Tibial artery (tissue), 4 donors: ENCODE results near the gene RASA3.

Experiments used
- DNase-seq, 2 donors: peaks; one replicate each; pipeline ENCODE4 v3.0.0-alpha.2; 2019
- H3K27ac ChIP-seq, 2 donors: fragments of 200-600 bp; sonication (generic) in 1 of 2; 1 replicate in 1 of 2; 2 replicates in 1 of 2; pipeline ENCODE4 v1.5.1; 2018 to 2019; ENCODE audit warnings: mild to moderate bottlenecking in 1 of 2
- H3K27me3 ChIP-seq, 2 donors: fragments of 200-600 bp; sonication (generic) in 1 of 2; one replicate each; pipeline versions ENCODE4 v1.5.1 to v1.6.0; 2016 to 2019
- H3K36me3 ChIP-seq, 3 donors: fragments of 200-600 bp; sonication (generic) in 2 of 3; one replicate each; pipeline ENCODE4 v1.5.1; 2016 to 2019; ENCODE audit warnings: mild to moderate bottlenecking in 2 of 3
- H3K4me1 ChIP-seq, 4 donors: fragments of 200-600 bp; sonication (generic) in 2 of 4; 1 replicate in 3 of 4; 2 replicates in 1 of 4; pipeline ENCODE4 v1.5.1; 2016 to 2019
- H3K4me3 ChIP-seq, 2 donors: fragments of 200-600 bp; sonication (generic) in 1 of 2; 1 replicate in 1 of 2; 2 replicates in 1 of 2; pipeline ENCODE4 v1.5.1; 2018 to 2019; ENCODE audit warnings: mild to moderate bottlenecking in 2 of 2
- H3K9me3 ChIP-seq, 3 donors: fragments of 200-600 bp; sonication (generic) in 1 of 3; one replicate each; pipeline ENCODE4 v1.5.1; 2016 to 2019
- CTCF ChIP-seq, 2 experiments: fragments of 200-600 bp in 1 of 2; fragments of 450-650 bp in 1 of 2; IDR thresholded peaks; one replicate each; pipeline ENCODE4 v1.5.1; 2017 to 2019; ENCODE audit warnings: antibody characterized with exemption in 2 of 2, mild to moderate bottlenecking in 1 of 2, moderate library complexity in 1 of 2
- intact Hi-C: fragments of 100-400 bp; cut with DNase I; formaldehyde crosslinking; loops from one replicate; pipeline ENCODE4 v1.15.0; 2023; ENCODE audit warnings: low total_unique reads

Gene RASA3

GRCh38 chr13:113968463-113969310 lies 163.7 kb downstream of the RASA3 start:
- Histone ChIP-seq H3K36me3 (peaks cover 0 to 14% (median 6%) of the 10 kb centered on the region in 3 donors), H3K4me3 (no peak overlapping the region), H3K27ac (no peak overlapping the region), H3K4me1 (peaks cover 0 to 14% (median 9%) of the 10 kb centered on the region in 4 donors), H3K27me3 (no peaks in the 10 kb centered on the region), H3K9me3 (no peaks in the 10 kb centered on the region)
- intact Hi-C loops = no loop called here
- DNase-seq = no peak
- no peak for TF ChIP-seq CTCF (IDR thresholded peaks at IDR 0.05)

GRCh38 chr13:113967729-113968462 lies 164.5 kb downstream of the RASA3 start:
- Histone ChIP-seq H3K27me3 (no peaks in the 10 kb centered on the region), H3K4me3 (no peak overlapping the region), H3K36me3 (peaks cover 0 to 8% (median 0%) of the 10 kb centered on the region in 3 donors), H3K4me1 (peaks cover 0 to 14% (median 9%) of the 10 kb centered on the region in 4 donors), H3K27ac (no peak overlapping the region), H3K9me3 (no peaks in the 10 kb centered on the region)
- intact Hi-C loops = no loop called here
- TF ChIP-seq CTCF (IDR thresholded peaks at IDR 0.05) = no peak
- DNase-seq = no peak

- Histone ChIP-seq H3K9me3 (no peaks in the 10 kb centered on the region), H3K27me3 (no peaks in the 10 kb centered on the region), H3K4me3 (no peak overlapping the region), H3K36me3 (peaks cover 0 to 5% (median 0%) of the 10 kb centered on the region in 3 donors), H3K4me1 (peaks cover 0 to 14% (median 9%) of the 10 kb centered on the region in 4 donors), H3K27ac (no peak overlapping the region)
- DNase-seq = no peak
- no peak for TF ChIP-seq CTCF (IDR thresholded peaks at IDR 0.05)
- intact Hi-C loops = no loop called here
Observed at GRCh38 chr13:113967206-113967720, 165.2 kb downstream of the RASA3 start.

GRCh38 chr13:113965968-113966884 lies 166.2 kb downstream of the RASA3 start:
- H3K4me3 ChIP-seq = no peak overlapping the region
- intact Hi-C loops = no loop called here
- no peak for TF ChIP-seq CTCF (IDR thresholded peaks at IDR 0.05)
- H3K27ac ChIP-seq = no peak overlapping the region
- no peaks in the 10 kb centered on the region for H3K9me3 ChIP-seq
- no peaks in the 10 kb centered on the region for H3K27me3 ChIP-seq
- DNase-seq = no peak
- H3K4me1 ChIP-seq = peaks cover 0 to 7% (median 5%) of the 10 kb centered on the region in 4 donors
- H3K36me3 ChIP-seq = peaks cover 0 to 5% (median 0%) of the 10 kb centered on the region in 3 donors

- Histone ChIP-seq H3K27ac (no peak overlapping the region), H3K4me3 (no peak overlapping the region), H3K4me1 (peaks cover 0 to under 1% (median 0%) of the 10 kb centered on the region in 4 donors), H3K36me3 (peaks cover 0 to 5% (median 0%) of the 10 kb centered on the region in 3 donors), H3K9me3 (no peaks in the 10 kb centered on the region), H3K27me3 (no peaks in the 10 kb centered on the region)
- no peak for TF ChIP-seq CTCF (IDR thresholded peaks at IDR 0.05)
- DNase-seq = no peak
- intact Hi-C loops = no loop called here
Observed at GRCh38 chr13:113965383-113965874, 167.0 kb downstream of the RASA3 start.
